Breast epithelium (tissue), 4 donors: ENCODE results near the gene KPNA4. TPM values are rescaled to one million over a fixed set of nuclear protein-coding genes. Genes with fewer than 3 reads are reported as not detected.

Experiments used
- DNase-seq, 2 donors: peaks; one replicate each; pipeline ENCODE4 v3.0.0-alpha.2; 2019; ENCODE audit warnings: low spot score in 2 of 2
- H3K27ac ChIP-seq, 2 donors: fragments of 200-600 bp; sonication (generic) in 1 of 2; one replicate each; pipeline ENCODE4 v1.5.1; 2016 to 2019; ENCODE audit warnings: mild to moderate bottlenecking in 1 of 2
- H3K27me3 ChIP-seq, 2 donors: fragments of 200-600 bp; sonication (generic) in 1 of 2; one replicate each; pipeline versions ENCODE4 v1.5.1 to v1.6.0; 2017 to 2019; ENCODE audit warnings: control low read depth in 1 of 2, mild to moderate bottlenecking in 1 of 2
- H3K36me3 ChIP-seq: fragments of 200-600 bp; one replicate; pipeline ENCODE4 v1.5.1; 2019
- H3K4me1 ChIP-seq, 2 donors: fragments of 200-600 bp; sonication (generic); one replicate each; pipeline ENCODE4 v1.5.1; 2016 to 2019; ENCODE audit warnings: control low read depth in 1 of 2
- H3K4me3 ChIP-seq, 3 donors: fragments of 200-600 bp; sonication (generic); 1 replicate in 2 of 3; 2 replicates in 1 of 3; pipeline ENCODE4 v1.5.1; 2016 to 2019; ENCODE audit warnings: mild to moderate bottlenecking in 3 of 3, moderate library complexity in 2 of 3
- H3K9me3 ChIP-seq, 2 donors: fragments of 200-600 bp; sonication (generic) in 1 of 2; one replicate each; pipeline ENCODE4 v1.5.1; 2016 to 2019; ENCODE audit warnings: control low read depth in 1 of 2
- POLR2A ChIP-seq: fragments of 450-650 bp; IDR thresholded peaks from one replicate; pipeline ENCODE4 v1.6.1; 2016; ENCODE audit warnings: antibody characterized with exemption, mild to moderate bottlenecking, moderate library complexity
- POLR2AphosphoS5 ChIP-seq, 3 donors: sonication (generic); formaldehyde crosslinking; IDR thresholded peaks; one replicate each; pipeline ENCODE4 v1.6.1; 2017; ENCODE audit warnings: antibody characterized with exemption in 3 of 3
- intact Hi-C: fragments of 100-400 bp; cut with DNase I; formaldehyde crosslinking; loops from one replicate; pipeline ENCODE4 v1.15.1; 2023; ENCODE audit warnings: low total_unique reads
- total RNA-seq, 3 donors: library from RNA; depleted of rRNA; stranded (reverse); fragments of >200 nt; gene quantifications; one replicate each; pipeline ENCODE4 v1.1.0, GENCODE V29; 2016
- TF ChIP-seq, protein P1 (sequence below), 3 donors: fragments of 450-650 bp; IDR thresholded peaks; one replicate each; pipeline ENCODE4 v1.5.1; 2016 to 2017; ENCODE audit warnings: antibody characterized with exemption in 3 of 3, mild to moderate bottlenecking in 3 of 3, moderate library complexity in 3 of 3

KPNA4 gene
- total RNA-seq, 3 donors from 2014 or later = 25.2 to 39.2 (median 35.6) TPM

DNA sequence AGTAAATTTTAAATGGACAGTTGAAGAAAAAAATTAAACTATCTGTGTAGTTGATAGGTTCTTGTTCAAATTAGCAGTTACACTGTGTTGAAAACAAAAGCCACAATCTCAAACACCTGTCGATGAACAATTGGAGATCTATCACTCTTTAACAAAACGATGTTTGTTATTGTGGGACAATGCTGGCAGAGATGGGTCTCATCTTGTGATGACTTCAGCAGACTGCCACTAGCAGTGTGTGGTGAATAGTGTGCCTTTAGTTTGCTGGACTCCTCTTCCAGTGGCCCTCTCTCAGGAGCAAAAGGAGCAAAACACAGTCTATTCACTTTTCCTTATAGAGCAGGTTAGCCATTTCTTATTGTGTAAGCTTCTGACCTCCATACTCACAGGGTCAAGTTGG lies 101.0 kb downstream of the KPNA4 start:
- no peak for DNase-seq
- Histone ChIP-seq H3K4me3 (no peak overlapping the region), H3K27ac (no peak overlapping the region), H3K9me3 (no peaks in the 10 kb centered on the region), H3K36me3 (no peaks in the 10 kb centered on the region), H3K4me1 (no peaks in the 10 kb centered on the region), H3K27me3 (no peaks in the 10 kb centered on the region)
- intact Hi-C loops = no loop called here
- TF ChIP-seq, protein P1, sequence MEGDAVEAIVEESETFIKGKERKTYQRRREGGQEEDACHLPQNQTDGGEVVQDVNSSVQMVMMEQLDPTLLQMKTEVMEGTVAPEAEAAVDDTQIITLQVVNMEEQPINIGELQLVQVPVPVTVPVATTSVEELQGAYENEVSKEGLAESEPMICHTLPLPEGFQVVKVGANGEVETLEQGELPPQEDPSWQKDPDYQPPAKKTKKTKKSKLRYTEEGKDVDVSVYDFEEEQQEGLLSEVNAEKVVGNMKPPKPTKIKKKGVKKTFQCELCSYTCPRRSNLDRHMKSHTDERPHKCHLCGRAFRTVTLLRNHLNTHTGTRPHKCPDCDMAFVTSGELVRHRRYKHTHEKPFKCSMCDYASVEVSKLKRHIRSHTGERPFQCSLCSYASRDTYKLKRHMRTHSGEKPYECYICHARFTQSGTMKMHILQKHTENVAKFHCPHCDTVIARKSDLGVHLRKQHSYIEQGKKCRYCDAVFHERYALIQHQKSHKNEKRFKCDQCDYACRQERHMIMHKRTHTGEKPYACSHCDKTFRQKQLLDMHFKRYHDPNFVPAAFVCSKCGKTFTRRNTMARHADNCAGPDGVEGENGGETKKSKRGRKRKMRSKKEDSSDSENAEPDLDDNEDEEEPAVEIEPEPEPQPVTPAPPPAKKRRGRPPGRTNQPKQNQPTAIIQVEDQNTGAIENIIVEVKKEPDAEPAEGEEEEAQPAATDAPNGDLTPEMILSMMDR (IDR thresholded peaks at IDR 0.05) = no peak
- TF ChIP-seq POLR2AphosphoS5 (IDR thresholded peaks at IDR 0.05) (no peak), POLR2A (no peak)

DNA sequence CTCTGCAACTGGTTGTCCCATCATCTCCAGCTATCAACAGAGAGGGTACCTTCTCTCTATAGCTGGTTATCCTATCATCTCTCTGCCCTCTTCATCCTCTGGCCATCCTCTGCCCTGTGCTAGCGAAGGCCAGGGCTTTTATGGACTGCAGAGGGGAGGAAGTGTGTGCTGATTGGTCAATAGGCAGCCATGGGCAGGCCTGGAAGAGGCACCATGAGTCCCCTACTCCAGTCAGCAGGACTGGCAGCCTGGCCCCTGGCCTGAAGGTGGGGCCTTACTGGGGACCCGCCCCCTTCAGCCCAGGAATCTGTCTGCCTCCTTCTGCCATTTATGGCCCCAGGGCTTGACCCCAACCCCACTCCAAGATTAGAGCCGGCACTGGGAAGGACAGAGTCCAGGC lies 105.3 kb downstream of the KPNA4 start:
- Histone ChIP-seq H3K9me3 (no peaks in the 10 kb centered on the region), H3K27me3 (no peaks in the 10 kb centered on the region), H3K36me3 (no peaks in the 10 kb centered on the region), H3K27ac (no peak overlapping the region), H3K4me1 (no peaks in the 10 kb centered on the region), H3K4me3 (no peak overlapping the region)
- TF ChIP-seq POLR2A = no peak
- no peak for TF ChIP-seq POLR2AphosphoS5 (IDR thresholded peaks at IDR 0.05)
- TF ChIP-seq, protein P1 (IDR thresholded peaks at IDR 0.05) = no peak
- intact Hi-C loops = no loop called here
- no peak for DNase-seq

DNA sequence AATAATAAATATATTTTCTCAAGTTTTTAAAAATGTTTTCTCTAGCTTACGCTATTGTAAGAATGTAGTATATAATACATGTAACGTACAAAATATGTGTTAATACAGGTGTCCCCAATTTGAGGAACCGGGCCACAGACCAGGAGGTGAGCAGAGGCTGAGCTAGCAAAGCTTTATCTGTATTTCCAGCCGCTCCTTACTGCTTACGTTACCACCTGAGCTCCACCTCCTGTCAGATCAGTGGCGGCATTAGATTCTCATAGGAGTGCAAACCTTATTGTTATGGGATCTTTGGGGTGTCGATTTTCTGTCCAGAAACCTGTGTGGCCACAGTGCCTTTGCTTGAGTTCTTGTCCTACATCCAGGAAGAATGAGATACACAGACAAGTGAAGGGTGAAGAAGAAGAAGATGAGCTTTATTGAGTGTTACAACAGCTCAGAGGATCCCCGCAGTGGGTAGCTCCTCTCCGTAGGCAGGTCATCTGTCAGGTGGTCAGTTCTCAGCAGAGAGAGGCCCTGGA lies 105.9 kb downstream of the KPNA4 start:
- Histone ChIP-seq H3K36me3 (no peaks in the 10 kb centered on the region), H3K27me3 (no peaks in the 10 kb centered on the region)

DNA sequence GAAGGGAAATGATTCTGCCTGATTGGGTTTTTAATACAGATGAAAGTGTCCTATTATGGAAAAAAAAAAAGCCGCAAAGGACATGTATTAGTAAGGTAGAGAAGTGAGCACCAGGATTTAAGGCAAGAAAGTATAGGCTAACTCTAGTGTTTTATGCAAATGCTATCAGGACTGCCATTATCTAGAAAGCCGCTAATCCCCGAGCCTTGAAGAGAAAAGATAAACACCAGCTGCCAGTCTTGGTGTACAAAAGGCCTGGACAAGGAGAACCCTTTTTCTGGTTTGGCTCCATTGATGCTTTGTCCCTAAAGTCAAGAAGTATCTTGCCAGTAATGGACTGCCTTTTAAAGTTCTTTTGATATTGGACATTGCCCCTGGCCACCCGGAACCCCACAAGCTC lies 107.2 kb downstream of the KPNA4 start:
- Histone ChIP-seq H3K36me3 (no peaks in the 10 kb centered on the region), H3K4me3 (no peak overlapping the region), H3K27me3 (no peaks in the 10 kb centered on the region), H3K4me1 (no peaks in the 10 kb centered on the region), H3K27ac (no peak overlapping the region), H3K9me3 (no peaks in the 10 kb centered on the region)
- no peak for DNase-seq
- TF ChIP-seq POLR2A (no peak), POLR2AphosphoS5 (IDR thresholded peaks at IDR 0.05) (no peak)
- TF ChIP-seq, protein P1 (IDR thresholded peaks at IDR 0.05) = no peak
- intact Hi-C loops = no loop called here

More for the DNA sequence above, 105.9 kb downstream of the KPNA4 start:
- TF ChIP-seq POLR2A (no peak), POLR2AphosphoS5 (IDR thresholded peaks at IDR 0.05) (no peak)
- TF ChIP-seq, protein P1 (IDR thresholded peaks at IDR 0.05) = no peak
- intact Hi-C loops = no loop called here
- H3K4me3 ChIP-seq = no peak overlapping the region
- H3K27ac ChIP-seq = no peak overlapping the region
- no peaks in the 10 kb centered on the region for H3K4me1 ChIP-seq
- no peaks in the 10 kb centered on the region for H3K9me3 ChIP-seq
- no peak for DNase-seq

DNA sequence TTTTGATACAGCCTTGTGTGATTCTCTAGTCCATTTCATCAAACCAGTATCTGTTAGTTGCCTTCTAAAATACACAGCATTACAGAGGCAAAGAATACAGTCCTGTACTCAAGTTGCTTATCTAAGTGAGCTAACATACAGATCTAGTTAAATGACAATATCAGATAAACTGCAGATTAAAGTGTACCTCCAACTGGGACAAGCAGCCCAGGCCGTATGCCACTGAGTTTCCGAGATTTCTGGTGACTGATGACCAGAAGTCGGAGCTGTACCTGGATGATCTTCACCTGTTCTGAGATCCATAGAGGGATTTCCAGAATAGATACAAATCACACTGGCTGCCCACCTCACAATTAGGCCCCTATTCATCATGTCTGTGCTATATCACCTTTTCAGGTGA lies 109.5 kb downstream of the KPNA4 start:
- no peaks in the 10 kb centered on the region for H3K9me3 ChIP-seq
- H3K27me3 ChIP-seq = no peaks in the 10 kb centered on the region
- no peak overlapping the region for H3K4me3 ChIP-seq
- DNase-seq = no peak
- no peak overlapping the region for H3K27ac ChIP-seq
- H3K36me3 ChIP-seq = no peaks in the 10 kb centered on the region
- intact Hi-C loops = no loop called here
- no peaks in the 10 kb centered on the region for H3K4me1 ChIP-seq
- TF ChIP-seq POLR2AphosphoS5 (IDR thresholded peaks at IDR 0.05) (no peak), POLR2A (no peak)
- TF ChIP-seq, protein P1 (IDR thresholded peaks at IDR 0.05) = no peak
